ENCODE results near the gene STOML1. TPM values are rescaled to one million over a fixed set of nuclear protein-coding genes. Genes with fewer than 3 reads are reported as not detected.

The STOML1 gene
- total and polyA plus RNA-seq, 2 experiments from 2014 or later, result 14.2 to 21.0 TPM

DNA sequence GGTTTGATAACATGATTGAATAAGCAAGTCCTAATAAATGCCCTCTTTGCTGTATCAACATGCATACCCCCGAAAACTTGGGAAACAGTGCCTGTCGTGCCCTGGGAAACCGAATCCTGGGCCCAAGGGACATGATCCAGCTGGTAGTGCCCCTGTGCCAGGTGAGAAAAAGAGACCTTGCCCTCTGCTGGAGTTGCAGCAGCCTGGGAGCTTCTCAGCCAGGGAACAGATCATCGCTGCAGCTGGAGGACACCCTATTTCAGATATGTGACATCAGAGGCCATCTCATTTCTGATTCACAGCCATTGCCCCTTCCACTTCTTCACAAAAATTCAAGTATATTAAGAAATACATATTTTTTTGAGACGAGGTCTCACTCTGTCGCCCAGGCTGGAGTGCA lies 32.3 kb downstream of the STOML1 start:
- 91% methylated on average over 6 of the region's 6 CpGs for WGBS (ENCODE audit: low lambda C conversion rate, missing lambda C conversion rate)
- Histone ChIP-seq H3K36me3 (replicated peaks; ENCODE audit: insufficient read depth, low read depth) (no peaks in the 10 kb centered on the region), H3K79me2 (no peaks in the 10 kb centered on the region), H2AFZ (no peak overlapping the region), H3K27ac (no peak overlapping the region), H3K9me3 (ENCODE audit: low read depth) (no peaks in the 10 kb centered on the region), H4K20me1 (ENCODE audit: insufficient read depth, poor library complexity, severe bottlenecking) (no peaks in the 10 kb centered on the region), H3K9me2 (replicated peaks; ENCODE audit: insufficient read depth) (no peaks in the 10 kb centered on the region), H3K4me3 (no peak overlapping the region), H3K27me3 (no peaks in the 10 kb centered on the region), H3K4me1 (ENCODE audit: insufficient read depth) (peaks cover under 1% of the 10 kb centered on the region), H3K4me2 (no peak overlapping the region)
- TF ChIP-seq EZH2phosphoT487 (IDR thresholded peaks at IDR 0.05; ENCODE audit: low read depth, severe bottlenecking, unreplicated experiment) (no peak), EZH2 (IDR thresholded peaks at IDR 0.05; ENCODE audit: borderline replicate concordance) (no peak)
- TF ChIP-seq, protein P1, sequence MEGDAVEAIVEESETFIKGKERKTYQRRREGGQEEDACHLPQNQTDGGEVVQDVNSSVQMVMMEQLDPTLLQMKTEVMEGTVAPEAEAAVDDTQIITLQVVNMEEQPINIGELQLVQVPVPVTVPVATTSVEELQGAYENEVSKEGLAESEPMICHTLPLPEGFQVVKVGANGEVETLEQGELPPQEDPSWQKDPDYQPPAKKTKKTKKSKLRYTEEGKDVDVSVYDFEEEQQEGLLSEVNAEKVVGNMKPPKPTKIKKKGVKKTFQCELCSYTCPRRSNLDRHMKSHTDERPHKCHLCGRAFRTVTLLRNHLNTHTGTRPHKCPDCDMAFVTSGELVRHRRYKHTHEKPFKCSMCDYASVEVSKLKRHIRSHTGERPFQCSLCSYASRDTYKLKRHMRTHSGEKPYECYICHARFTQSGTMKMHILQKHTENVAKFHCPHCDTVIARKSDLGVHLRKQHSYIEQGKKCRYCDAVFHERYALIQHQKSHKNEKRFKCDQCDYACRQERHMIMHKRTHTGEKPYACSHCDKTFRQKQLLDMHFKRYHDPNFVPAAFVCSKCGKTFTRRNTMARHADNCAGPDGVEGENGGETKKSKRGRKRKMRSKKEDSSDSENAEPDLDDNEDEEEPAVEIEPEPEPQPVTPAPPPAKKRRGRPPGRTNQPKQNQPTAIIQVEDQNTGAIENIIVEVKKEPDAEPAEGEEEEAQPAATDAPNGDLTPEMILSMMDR (IDR thresholded peaks at IDR 0.05; ENCODE audit: poor library complexity), result no peak
- DNase-seq (ENCODE audit: low spot score), result no peak

- Histone ChIP-seq H3K27me3 (no peaks in the 10 kb centered on the region), H3K36me3 (replicated peaks; ENCODE audit: insufficient read depth, low read depth) (no peaks in the 10 kb centered on the region), H3K27ac (no peak overlapping the region), H3K79me2 (no peaks in the 10 kb centered on the region), H3K4me1 (ENCODE audit: insufficient read depth) (no peaks in the 10 kb centered on the region), H2AFZ (no peak overlapping the region), H3K4me3 (no peak overlapping the region), H3K9me3 (ENCODE audit: low read depth) (no peaks in the 10 kb centered on the region), H3K9me2 (replicated peaks; ENCODE audit: insufficient read depth) (no peaks in the 10 kb centered on the region), H3K4me2 (no peak overlapping the region), H4K20me1 (ENCODE audit: insufficient read depth, poor library complexity, severe bottlenecking) (no peaks in the 10 kb centered on the region)
- DNase-seq (ENCODE audit: low spot score), result no peak
- 74% methylated on average over 8 of the region's 8 CpGs for WGBS (ENCODE audit: low lambda C conversion rate, missing lambda C conversion rate)
- TF ChIP-seq, protein P1 (IDR thresholded peaks at IDR 0.05; ENCODE audit: poor library complexity), result no peak
- no peak for TF ChIP-seq EZH2 (IDR thresholded peaks at IDR 0.05; ENCODE audit: borderline replicate concordance)
- no peak for TF ChIP-seq EZH2phosphoT487 (IDR thresholded peaks at IDR 0.05; ENCODE audit: low read depth, severe bottlenecking, unreplicated experiment)
Observed at GRCh38 chr15:73959012-73959581, 33.0 kb downstream of the STOML1 start.

- no peak for DNase-seq (ENCODE audit: low spot score)
- WGBS (ENCODE audit: low lambda C conversion rate, missing lambda C conversion rate), result 94% methylated on average over 2 of the region's 2 CpGs
- H2AFZ ChIP-seq, result no peak overlapping the region
Observed at GRCh38 chr15:73957785-73958184, 34.3 kb downstream of the STOML1 start.

More at GRCh38 chr15:73957785-73958184, 34.3 kb downstream of the STOML1 start:
- H3K4me1 ChIP-seq (ENCODE audit: insufficient read depth), result no peaks in the 10 kb centered on the region
- H3K4me2 ChIP-seq, result no peak overlapping the region
- no peaks in the 10 kb centered on the region for H3K9me3 ChIP-seq (ENCODE audit: low read depth)
- H3K79me2 ChIP-seq, result no peaks in the 10 kb centered on the region
- no peaks in the 10 kb centered on the region for H3K27me3 ChIP-seq
- H3K36me3 ChIP-seq (replicated peaks; ENCODE audit: insufficient read depth, low read depth), result no peaks in the 10 kb centered on the region
- no peaks in the 10 kb centered on the region for H3K9me2 ChIP-seq (replicated peaks; ENCODE audit: insufficient read depth)
- no peak overlapping the region for H3K4me3 ChIP-seq
- no peak overlapping the region for H3K27ac ChIP-seq
- H4K20me1 ChIP-seq (ENCODE audit: insufficient read depth, poor library complexity, severe bottlenecking), result no peaks in the 10 kb centered on the region
- no peak for TF ChIP-seq EZH2 (IDR thresholded peaks at IDR 0.05; ENCODE audit: borderline replicate concordance)
- TF ChIP-seq, protein P1 (IDR thresholded peaks at IDR 0.05; ENCODE audit: poor library complexity), result no peak
